Central memory CD8-positive, alpha-beta T cell (primary cell): ENCODE measurements around the gene URM1.

Source experiments
- ATAC-seq: fragments of 150-1000 bp; cut with Tn5 transposase; replicated peaks from 2 replicates; pipeline ENCODE4 v1.10.0; 2022; ENCODE audit warnings: mild to moderate bottlenecking, moderate FRiP score, moderate number of reproducible peaks; ENCODE audit not compliant: poor library complexity, severe bottlenecking; ENCODE audit errors: extremely low read depth
- DNase-seq, 2 donors: peaks; one replicate each; pipeline ENCODE4 v3.0.0; 2021; ENCODE audit warnings: low spot score in 2 of 2
- H3K27ac Mint-ChIP-seq: one replicate; pipeline ENCODE4 v1.8.0; 2022; ENCODE audit warnings: low read depth, mild to moderate bottlenecking, moderate library complexity, mixed read lengths
- H3K27me3 Mint-ChIP-seq: one replicate; pipeline ENCODE4 v1.8.0; 2022; ENCODE audit warnings: mixed read lengths
- H3K36me3 Mint-ChIP-seq: one replicate; pipeline ENCODE4 v1.8.0; 2022; ENCODE audit warnings: mild to moderate bottlenecking, moderate library complexity, mixed read lengths; ENCODE audit not compliant: insufficient read depth
- H3K4me1 Mint-ChIP-seq: one replicate; pipeline ENCODE4 v1.8.0; 2022; ENCODE audit warnings: mixed read lengths
- H3K4me3 Mint-ChIP-seq: one replicate; pipeline ENCODE4 v1.8.0; 2022; ENCODE audit warnings: mild to moderate bottlenecking, moderate library complexity, mixed read lengths
- H3K9me3 Mint-ChIP-seq: one replicate; pipeline ENCODE4 v1.8.0; 2022; ENCODE audit warnings: mixed read lengths

URM1 gene

DNA sequence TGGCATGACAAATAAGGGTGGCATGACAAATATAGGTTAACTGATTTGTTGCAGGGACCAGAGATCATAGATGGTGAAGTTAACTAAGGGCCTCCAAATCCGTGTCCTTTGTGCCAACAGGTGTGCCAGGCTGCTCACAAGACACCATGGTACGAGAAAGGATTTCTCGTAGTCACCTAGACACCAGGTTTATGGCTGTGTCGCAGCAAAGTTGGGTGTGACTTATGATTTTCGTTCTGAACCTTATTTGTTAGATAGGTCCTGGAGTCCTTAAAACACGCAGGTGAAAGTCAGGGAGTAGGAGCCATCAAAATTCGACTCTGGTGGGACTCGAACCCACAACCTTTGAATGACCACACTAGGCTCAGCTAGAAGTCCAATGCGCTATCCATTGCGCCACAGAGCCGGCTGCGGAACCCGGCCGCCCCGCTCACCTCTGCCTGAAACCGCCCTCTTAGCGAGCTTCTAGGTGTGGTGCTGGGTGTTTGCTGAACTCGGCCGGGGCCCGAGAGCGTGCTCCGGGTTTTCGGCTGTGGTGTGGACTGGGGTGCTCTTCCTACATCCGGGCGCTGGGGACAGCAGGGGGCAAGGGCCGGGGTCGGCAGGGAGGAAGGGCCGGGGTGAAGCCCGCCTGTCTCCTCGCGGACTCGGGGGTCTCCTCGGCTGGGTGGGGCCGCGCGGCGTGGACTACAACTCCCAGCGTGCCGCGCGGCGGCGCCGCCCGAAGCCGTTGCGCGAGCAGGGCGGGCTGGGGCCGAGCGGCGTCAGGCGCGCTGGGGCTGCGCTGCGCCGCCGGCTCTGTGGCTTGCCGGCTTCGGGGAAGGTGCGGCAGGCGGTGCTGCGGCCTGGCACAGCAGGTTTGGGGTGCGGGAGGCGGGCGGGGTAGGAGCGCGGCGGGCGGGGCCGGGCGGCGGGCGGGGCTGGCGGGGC is 31.1 kb upstream of the URM1 start, which contains the start of gene SLC27A4:
SLC27A4 (plus strand) TSS at position 767 of the 930 bp plus-strand sequence. CDS start 2,606 bp downstream, outside the sequence.
- Mint-ChIP-seq H3K4me1 (peaks cover 7% of the 10 kb centered on the region), H3K27me3 (no peaks in the 10 kb centered on the region), H3K4me3 (peak within 1 kb of the TSS; percentile 90), H3K9me3 (no peaks in the 10 kb centered on the region), H3K27ac (peak within 1 kb of the TSS; percentile 81), H3K36me3 (peaks cover 10% of the 10 kb centered on the region)
- ATAC-seq = peak; percentile 93
- peak; percentile 54 to 69 for DNase-seq

DNA sequence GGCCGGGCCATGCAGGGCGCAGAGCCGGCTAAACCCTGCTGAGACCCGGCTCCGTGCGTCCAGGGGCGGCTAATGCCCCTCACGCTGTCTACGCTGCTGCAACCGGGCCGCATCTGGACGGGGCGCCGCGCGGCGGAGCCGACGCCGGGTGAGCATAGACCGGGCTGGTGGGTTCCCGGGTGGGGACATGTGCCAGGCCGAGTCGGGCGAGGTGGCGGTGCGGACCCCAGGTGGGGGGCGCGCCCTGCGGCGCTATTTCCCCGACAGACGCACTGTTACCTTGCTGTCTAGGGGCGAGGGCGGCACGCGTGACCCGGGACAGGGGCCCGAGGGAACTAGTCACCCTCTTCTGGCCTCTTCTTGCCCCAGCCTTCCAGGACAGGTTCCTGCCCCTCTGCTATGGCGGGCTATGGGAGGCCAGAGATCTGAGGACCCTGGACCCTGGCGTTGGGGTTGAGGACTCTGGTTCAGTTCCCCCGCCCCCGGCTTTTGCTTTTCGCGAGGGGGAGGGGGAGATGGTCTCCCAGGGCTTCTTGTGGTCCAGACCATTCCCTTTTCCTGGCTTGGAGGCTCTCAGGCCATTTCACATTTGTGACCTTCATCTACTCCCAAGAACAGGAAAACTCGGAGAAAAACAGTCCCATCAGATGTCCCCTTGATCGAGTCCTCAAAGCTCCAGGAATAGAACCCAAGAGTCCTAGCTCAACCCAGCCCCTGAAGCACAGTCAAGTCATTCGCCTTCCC is 30.3 kb upstream of the URM1 start:
- peaks cover 7% of the 10 kb centered on the region for H3K4me1 Mint-ChIP-seq
- peak overlapping the region; percentile 90 for H3K4me3 Mint-ChIP-seq
- peak; percentile 45 for ATAC-seq
- H3K27ac Mint-ChIP-seq = peak overlapping the region; percentile 37
- no peaks in the 10 kb centered on the region for H3K9me3 Mint-ChIP-seq
- H3K36me3 Mint-ChIP-seq = peaks cover 13% of the 10 kb centered on the region
- peak in 1 of 2 donors; percentile 13 for DNase-seq
- no peaks in the 10 kb centered on the region for H3K27me3 Mint-ChIP-seq

DNA sequence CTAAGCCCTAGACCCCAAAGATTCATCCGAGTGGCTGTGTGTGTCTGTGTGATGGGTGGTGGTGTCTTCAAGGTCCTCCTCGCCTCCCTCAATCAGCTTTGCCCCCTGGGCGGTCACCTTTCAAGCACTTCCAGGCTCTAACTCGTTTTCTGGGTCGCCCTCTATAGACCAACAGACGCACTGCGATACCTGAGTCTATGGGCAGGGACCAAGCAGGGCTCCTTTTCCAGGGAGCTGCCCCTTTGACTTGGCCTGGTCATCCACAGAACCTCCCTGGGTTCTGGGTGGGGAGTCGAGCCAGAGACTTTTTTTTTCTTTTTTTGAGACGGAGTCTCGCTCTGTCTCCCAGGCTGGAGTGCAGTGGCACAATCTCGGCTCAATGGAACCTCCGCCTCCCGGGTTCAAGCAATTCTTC is 29.7 kb upstream of the URM1 start:
- Mint-ChIP-seq H3K36me3 (peaks cover 13% of the 10 kb centered on the region), H3K4me1 (peaks cover 7% of the 10 kb centered on the region), H3K9me3 (no peaks in the 10 kb centered on the region), H3K4me3 (peak overlapping the region; percentile 90), H3K27ac (peak overlapping the region; percentile 37), H3K27me3 (no peaks in the 10 kb centered on the region)
- DNase-seq = peak; percentile 42 to 45
- ATAC-seq = peak; percentile 58

DNA sequence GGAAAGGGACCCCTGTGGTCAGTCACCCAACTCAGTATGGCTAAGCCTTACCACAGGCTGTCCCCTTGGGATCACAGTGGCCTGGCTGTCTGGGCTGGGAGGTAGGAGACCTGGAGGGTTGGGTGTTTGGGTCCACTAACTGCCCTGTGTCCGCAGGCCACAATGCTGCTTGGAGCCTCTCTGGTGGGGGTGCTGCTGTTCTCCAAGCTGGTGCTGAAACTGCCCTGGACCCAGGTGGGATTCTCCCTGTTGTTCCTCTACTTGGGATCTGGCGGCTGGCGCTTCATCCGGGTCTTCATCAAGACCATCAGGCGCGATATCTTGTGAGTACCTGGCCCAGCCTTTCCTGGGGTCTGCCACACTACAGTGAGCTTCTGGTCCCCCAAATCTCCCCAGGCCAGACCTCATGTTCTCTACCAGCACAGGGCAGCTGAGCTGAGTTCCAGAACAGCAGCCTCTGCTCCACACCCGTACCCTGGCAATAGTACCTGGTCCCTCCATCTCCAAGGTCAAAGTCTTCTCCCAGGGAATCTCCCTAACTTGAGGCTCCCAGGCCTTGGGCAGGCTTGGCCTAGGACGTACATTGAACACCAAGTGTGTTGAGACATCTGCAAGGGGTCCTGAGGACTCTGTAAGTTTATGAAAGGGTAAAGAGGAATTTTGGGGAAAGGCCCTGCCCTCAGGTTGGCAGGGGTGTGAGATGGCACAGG is 28.0 kb upstream of the URM1 start:
- DNase-seq = no peak
- Mint-ChIP-seq H3K36me3 (peaks cover 19% of the 10 kb centered on the region), H3K4me3 (no peak overlapping the region), H3K27ac (no peak overlapping the region), H3K9me3 (no peaks in the 10 kb centered on the region), H3K27me3 (no peaks in the 10 kb centered on the region), H3K4me1 (peaks cover 7% of the 10 kb centered on the region)
- ATAC-seq = no peak

GRCh38 chr9:128343855-128344254 is 27.3 kb upstream of the URM1 start:
- no peak for DNase-seq
- no peak for ATAC-seq
- no peaks in the 10 kb centered on the region for H3K27me3 Mint-ChIP-seq
- peaks cover 21% of the 10 kb centered on the region for H3K36me3 Mint-ChIP-seq
- no peak overlapping the region for H3K27ac Mint-ChIP-seq
- H3K4me1 Mint-ChIP-seq = peaks cover 7% of the 10 kb centered on the region
- H3K4me3 Mint-ChIP-seq = no peak overlapping the region
- H3K9me3 Mint-ChIP-seq = no peaks in the 10 kb centered on the region

GRCh38 chr9:128344931-128345605 is 26.1 kb upstream of the URM1 start:
- H3K4me1 Mint-ChIP-seq = peaks cover 7% of the 10 kb centered on the region
- H3K4me3 Mint-ChIP-seq = no peak overlapping the region
- H3K9me3 Mint-ChIP-seq = no peaks in the 10 kb centered on the region
- no peak for DNase-seq
- no peak overlapping the region for H3K27ac Mint-ChIP-seq
- H3K27me3 Mint-ChIP-seq = no peaks in the 10 kb centered on the region
- no peak for ATAC-seq
- H3K36me3 Mint-ChIP-seq = peaks cover 21% of the 10 kb centered on the region

DNA sequence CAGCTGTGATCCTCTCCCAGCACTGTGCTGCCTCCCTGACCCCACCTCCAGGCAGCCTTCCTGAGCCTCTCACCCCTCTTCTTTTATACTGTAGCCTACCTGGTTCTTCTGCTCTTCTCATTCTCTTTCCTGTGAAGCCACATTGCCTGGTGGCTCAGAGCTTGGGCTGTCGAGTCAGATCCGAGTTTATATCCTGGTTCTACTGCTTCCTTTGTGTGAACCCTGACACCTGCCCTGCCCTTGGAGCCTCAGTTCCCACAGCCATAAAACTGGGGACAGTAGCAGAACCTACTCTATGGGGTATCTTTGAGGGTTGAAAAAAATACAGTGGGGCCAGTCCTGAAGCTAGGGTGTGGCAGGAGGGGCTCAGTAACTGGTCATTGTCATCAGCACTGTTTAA is 22.0 kb upstream of the URM1 start:
- ATAC-seq (no peak), DNase-seq (no peak)
- H3K4me1 Mint-ChIP-seq = no peaks in the 10 kb centered on the region
- H3K27ac Mint-ChIP-seq = no peak overlapping the region
- H3K36me3 Mint-ChIP-seq = peaks cover 27% of the 10 kb centered on the region
- H3K4me3 Mint-ChIP-seq = no peak overlapping the region
- no peaks in the 10 kb centered on the region for H3K9me3 Mint-ChIP-seq
- H3K27me3 Mint-ChIP-seq = no peaks in the 10 kb centered on the region

GRCh38 chr9:128349772-128350171 is 21.4 kb upstream of the URM1 start:
- H3K27ac Mint-ChIP-seq = no peak overlapping the region
- no peak for ATAC-seq
- H3K9me3 Mint-ChIP-seq = no peaks in the 10 kb centered on the region
- no peaks in the 10 kb centered on the region for H3K4me1 Mint-ChIP-seq
- H3K4me3 Mint-ChIP-seq = no peak overlapping the region
- peaks cover 27% of the 10 kb centered on the region for H3K36me3 Mint-ChIP-seq
- H3K27me3 Mint-ChIP-seq = no peaks in the 10 kb centered on the region
- DNase-seq = no peak

- H3K4me1 Mint-ChIP-seq = no peaks in the 10 kb centered on the region
- H3K27ac Mint-ChIP-seq = peak overlapping the region; percentile 24
- H3K9me3 Mint-ChIP-seq = no peaks in the 10 kb centered on the region
- no peak overlapping the region for H3K4me3 Mint-ChIP-seq
- DNase-seq (no peak), ATAC-seq (no peak)
- no peaks in the 10 kb centered on the region for H3K27me3 Mint-ChIP-seq
- H3K36me3 Mint-ChIP-seq = peaks cover 25% of the 10 kb centered on the region
Measured at GRCh38 chr9:128355451-128355850, 15.7 kb upstream of the URM1 start.

GRCh38 chr9:128358090-128358489 is 13.1 kb upstream of the URM1 start:
- Mint-ChIP-seq H3K36me3 (peaks cover 15% of the 10 kb centered on the region), H3K9me3 (no peaks in the 10 kb centered on the region), H3K27ac (no peak overlapping the region), H3K4me1 (peaks cover 12% of the 10 kb centered on the region), H3K27me3 (no peaks in the 10 kb centered on the region), H3K4me3 (no peak overlapping the region)
- ATAC-seq (no peak), DNase-seq (no peak)

DNA sequence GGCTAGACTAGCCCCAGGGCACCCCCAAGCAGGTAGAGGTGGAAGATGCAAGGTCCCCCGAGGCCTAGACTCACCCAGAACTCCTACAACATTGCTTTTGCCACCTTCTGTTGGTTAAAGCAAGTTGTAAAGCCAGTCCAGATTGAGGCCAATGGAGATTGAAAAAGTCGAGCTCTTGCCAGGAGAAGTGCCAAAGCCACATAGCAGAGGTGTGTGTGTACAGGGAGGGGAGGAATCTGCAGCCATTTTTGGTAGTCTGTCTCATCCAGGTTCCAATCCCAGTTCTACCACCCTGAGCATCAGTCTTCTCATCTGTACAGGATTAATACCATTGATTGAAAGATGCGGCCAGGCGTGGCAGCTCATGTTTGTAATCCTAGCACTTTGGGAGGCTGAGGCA is 12.3 kb upstream of the URM1 start:
- ATAC-seq = no peak
- no peak overlapping the region for H3K4me3 Mint-ChIP-seq
- peaks cover 12% of the 10 kb centered on the region for H3K4me1 Mint-ChIP-seq
- peaks cover 8% of the 10 kb centered on the region for H3K36me3 Mint-ChIP-seq
- H3K27me3 Mint-ChIP-seq = no peaks in the 10 kb centered on the region
- no peak overlapping the region for H3K27ac Mint-ChIP-seq
- no peaks in the 10 kb centered on the region for H3K9me3 Mint-ChIP-seq
- DNase-seq = no peak

GRCh38 chr9:128360826-128361225 is 10.3 kb upstream of the URM1 start:
- H3K27me3 Mint-ChIP-seq = no peaks in the 10 kb centered on the region
- H3K36me3 Mint-ChIP-seq = peaks cover 8% of the 10 kb centered on the region
- ATAC-seq = no peak
- no peak overlapping the region for H3K27ac Mint-ChIP-seq
- H3K4me3 Mint-ChIP-seq = no peak overlapping the region
- peaks cover 12% of the 10 kb centered on the region for H3K4me1 Mint-ChIP-seq
- H3K9me3 Mint-ChIP-seq = no peaks in the 10 kb centered on the region
- no peak for DNase-seq
